Measurements from ENCODE around the gene RASD1.
"Not testable (repeated sequence)": the region's sequence is repeated elsewhere in the genome, so short reads cannot be mapped to it uniquely, and the experiment has no call there.

Gene RASD1

DNA sequence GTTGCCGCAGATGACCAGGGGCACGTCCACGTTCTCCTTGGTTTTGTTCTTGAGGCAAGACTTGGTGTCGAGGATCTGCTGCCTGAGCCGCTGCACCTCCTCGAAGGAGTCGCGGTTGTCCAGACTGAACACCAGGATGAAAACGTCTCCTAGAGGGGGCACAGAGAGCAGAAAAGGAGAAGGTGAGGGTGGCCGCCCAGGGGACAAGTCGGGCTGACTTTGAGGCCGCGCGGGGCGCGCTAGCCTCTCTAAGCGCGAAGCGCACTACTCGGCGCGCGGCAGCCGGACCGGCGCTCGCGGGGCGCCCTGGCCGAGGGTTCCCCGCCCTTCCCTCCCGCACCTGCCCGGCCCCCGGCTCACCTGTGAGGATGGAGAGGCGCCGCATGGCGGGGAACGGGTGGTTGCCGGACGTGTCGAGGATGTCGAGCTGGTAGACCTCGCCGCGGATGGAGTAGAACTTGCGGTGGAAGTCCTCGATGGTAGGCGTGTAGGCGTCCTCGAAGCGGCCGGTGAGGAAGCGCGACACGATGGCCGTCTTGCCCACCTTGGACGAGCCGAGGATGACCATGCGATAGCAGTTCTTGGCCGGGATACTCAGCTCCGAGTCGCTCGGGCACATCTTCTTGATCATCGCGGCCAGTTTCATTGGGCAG is 533 bp downstream of the RASD1 start:
- DNase-seq: no peak

DNA sequence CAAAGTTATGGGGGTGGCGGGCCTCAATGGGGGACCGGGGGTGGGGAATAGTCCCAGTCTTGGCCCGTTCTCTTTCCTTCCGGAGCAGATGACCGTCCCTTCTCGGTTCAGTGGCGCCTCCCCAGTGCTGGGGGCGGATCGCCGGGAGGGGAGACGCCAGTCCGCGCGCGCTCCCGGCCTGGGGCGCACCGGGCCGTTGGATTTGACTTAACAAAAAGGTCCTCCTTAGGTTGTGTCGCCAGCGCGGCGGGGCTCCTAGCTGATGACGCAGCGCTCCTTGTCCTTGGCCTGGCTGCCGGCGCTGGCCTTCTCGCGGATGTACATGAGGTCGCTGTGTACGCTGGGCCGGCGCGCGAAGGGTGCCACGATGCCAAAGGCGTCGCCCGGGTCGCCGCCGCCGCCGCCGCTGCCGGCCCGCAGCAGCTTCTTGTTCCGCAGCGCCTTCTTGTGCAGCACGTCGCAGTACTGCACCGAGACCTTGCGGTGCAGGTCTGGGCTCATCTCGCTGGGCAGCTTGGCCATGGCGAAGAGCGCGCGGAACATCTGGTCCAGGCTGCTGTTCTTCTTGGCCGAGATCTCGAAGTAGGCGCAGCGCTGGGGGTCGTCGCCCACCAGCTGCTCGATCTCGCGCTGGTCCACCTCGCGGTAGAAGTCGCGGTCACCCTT is 1.2 kb downstream of the RASD1 start:
- no peak for DNase-seq

DNA sequence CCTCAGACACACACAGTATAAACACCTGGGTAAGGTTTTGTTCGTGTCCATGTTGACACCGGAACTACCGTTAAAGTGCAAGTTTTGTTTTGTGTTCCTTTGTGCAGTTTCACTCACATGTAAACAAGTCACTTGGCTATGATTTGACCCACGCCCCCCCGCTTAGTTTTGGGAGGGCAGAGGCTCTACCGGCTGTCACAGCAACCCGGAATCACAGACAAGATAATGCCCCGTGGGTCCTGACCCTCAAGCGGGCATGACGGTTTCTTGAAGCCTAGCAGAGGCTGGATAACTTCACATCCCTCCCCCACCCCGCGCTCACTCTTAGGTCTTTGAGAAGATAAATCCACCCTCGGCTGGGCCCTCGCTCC is 1.7 kb downstream of the RASD1 start:
- no peak for DNase-seq

DNA sequence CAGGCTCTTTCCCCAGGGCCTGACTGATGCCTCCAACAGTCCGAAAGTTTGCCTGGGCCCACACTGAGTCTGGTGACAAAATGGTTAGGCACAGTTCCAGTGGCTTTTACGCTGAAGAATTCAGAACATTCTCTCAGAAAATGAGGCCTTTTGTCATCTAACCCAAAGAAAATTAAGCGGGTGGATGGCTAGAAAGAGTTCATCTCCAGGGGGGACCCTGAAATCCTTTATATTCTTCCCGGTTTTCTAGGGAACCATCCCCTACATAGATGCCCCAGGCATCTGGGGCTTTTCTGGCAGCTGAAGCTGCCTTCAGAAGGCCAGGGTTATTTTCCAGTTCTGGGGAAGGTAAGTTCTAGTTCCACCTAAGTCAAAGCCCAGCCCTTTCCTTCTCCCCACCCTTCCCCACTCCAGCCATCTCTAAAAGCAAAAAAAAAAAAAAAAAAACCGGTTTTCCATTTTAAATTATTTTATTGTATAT is 2.2 kb downstream of the RASD1 start:
- no peak for DNase-seq

DNA sequence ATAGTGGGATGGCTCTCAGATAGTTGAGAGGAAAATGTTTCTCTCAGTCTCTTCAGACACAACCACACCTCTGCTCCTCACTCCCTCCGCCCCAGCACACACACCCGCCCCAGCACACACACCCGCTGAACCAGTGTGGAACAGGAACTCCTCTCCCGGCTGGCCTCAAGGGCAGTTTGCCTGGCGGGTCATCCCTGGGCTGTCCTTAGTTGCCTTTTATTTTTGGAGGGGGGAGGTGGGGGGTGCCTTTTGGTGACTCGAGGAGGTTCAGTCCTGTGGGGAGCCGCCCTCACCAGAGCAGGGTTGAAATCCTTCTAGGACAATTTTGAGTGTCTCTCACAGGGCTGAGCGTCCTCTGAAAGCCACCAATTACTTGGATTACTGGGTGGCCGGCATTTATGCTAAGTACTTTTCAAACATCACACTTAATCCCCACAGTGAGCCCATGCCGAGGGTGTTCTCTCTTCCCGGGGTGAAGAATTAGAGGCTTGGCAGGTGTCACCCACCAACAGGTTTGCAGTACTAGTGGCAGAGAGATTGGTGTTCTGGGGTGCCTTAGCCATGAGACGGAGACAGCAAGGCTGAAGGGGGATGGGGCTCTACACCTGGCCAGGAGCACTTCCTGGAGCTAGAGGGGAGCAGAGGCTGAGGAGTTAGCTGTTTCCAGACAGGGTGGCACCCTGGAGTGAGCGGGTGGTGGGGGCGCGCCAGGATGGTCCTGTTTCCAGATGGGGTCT is 2.8 kb downstream of the RASD1 start:
- DNase-seq: no peak

DNA sequence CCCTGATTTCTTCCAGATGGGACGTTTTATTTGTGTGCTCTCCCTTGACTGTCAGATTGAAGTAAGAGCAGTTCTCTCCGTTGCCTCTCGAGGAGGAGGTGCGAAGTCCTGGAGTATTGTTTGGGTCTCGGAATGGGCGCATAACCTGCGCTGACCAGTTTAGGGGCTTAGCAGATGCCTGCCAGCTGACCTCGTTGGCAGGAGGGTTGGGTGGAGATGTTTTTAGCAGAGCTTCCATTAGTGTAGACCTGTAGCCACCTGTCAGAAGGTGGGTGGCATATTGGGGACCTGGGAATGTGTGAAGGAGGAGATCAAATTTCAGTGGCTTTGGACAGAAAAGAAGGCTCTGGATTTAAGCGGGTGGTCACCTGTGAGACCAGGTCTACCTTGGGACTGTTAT is 3.6 kb downstream of the RASD1 start:
- DNase-seq: no peak

DNA sequence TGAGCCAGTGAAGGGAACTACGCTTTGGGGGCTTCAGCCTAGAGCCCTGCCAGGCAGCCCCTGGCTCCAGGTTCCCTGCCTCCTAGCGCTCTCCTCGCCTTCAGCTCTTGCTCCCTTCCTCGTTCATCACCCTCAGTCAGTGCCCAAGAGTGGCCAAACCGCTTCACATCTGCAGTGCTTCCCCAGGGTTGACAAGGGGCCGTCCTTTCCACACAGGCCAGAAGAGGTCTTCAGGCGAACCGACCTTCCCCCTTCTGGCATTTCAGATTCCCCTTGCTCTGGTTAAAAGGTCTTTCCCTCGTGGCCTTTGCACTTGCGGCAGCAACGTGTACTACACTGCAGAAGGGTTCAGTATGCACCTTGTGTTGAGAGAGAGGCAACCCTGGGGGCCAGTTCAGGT is 4.1 kb downstream of the RASD1 start:
- no peak for DNase-seq

DNA sequence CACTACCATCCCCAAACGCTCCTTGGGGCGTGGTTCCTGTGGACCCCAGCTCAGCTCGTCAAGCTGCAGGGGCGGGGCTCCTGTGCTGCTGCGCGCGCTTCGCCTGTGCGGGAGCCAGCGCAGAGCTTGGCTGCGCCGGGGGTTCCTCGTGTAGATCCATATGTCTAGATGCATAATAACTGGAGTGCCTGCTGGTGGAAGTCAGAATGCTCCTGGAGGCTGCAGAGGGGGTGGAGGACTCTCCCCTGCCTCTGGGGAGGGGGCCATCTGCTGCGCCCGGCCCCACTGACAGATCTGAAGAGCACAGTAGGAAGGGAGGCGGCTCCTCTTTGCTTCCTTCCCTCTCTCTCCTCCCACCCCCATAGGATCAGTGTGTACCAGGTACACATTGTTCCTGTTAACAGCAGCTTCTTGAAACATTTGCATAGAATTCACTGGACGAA is 4.6 kb downstream of the RASD1 start:
- no peak for DNase-seq

DNA sequence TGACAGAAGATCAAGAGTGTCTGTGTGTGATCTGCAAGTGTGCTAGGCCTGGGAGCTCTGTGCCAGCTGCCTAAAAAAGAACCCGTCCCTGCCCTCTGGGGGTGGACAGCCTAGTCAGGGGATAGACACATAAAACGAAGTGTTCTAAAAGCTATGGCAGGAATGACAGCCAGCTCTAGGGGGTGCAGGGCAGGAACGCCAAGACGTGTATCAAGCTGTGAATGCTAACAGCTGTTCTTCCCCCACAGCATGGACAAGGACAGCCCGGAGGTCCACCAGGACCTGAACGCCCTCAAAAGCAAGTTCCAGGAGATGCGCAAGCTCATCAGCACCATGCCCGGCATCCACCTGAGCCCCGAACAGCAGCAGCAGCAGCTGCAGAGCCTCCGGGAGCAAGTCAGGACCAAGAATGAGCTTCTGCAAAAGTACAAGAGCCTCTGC is 5.1 kb downstream of the RASD1 start:
- no peak for DNase-seq

DNA sequence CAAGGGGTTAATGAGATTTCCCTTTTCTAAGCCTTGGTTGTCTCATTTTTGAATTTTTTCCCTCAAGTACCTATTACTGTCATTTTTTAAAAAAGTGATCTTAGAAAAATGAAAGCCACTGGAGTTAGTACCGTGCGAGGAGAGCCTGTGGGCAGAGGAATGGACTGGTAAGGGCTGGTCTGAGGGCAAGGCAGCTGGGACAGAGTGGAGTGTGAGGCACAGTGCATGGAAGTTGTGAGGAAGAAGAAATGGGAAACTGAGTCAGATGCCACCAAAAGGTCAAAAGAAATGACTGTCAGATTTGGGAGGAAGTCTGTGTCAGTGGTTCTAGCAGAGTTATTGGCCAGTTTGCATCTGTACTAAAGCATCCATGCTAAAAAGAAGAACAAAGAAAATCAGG is 8.2 kb downstream of the RASD1 start:
- DNase-seq: no peak

DNA sequence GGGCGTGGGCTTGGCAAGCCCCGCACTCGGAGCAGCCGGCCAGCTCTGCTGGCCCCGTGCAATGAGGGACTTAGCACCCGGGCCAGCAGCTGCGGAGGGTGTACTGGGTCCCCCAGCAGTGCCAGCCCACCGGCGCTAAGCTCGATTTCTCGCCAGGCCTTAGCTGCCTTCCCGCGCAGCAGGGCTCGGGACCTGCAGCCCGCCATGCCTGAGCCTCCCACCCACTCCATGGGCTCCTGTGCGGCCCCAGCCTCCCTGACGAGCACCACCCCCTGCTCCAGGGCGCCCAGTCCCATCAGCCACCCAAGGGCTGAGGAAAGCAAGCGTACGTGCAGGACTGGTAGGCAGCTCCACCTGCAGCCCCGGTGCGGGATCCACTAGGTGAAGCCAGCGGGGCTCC is 9.8 kb downstream of the RASD1 start:
- DNase-seq: not testable (repeated sequence)

DNA sequence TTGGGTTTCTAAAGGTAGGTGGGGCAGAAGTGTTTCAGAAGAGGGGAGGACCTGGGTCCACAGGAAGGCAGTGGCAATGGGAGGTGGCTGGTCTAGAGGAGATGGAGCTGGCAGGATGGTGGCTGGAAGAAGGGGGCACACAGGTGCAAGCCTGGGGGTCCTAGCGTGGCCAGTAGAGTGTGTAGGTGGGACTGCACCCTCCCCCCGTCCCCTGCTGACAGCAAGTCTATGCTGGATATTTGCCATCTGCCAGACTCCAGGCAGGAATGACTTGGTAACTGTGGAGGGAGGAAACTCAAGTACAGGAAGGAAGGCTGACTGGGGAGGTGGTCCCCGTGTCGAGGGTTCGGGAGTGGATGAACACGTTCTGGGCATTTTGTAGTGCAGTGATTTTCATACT is 10.8 kb downstream of the RASD1 start:
- no peak for DNase-seq

DNA sequence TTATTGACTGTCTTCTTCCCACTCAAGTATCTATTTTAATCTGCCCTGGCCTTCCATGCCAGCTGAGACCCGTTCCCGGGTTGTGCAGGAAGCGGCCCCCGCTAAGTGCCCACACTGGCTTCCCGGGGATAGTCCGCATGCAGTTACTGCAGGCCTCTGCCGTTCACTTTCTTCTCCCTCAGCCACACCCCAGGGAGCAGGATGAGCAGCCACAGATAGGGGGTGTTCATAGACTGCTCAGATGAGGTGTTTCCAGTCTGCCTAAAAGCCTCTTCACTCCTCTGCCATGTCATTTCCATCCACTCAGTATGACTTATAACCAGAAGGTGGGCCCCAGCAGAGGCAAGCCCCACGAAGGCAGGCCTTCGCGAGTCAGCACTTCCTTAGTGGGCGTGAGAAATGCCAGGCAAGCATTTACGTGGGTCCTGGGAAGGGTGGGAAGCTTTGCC is 11.7 kb downstream of the RASD1 start:
- peak; percentile 42 for DNase-seq

DNA sequence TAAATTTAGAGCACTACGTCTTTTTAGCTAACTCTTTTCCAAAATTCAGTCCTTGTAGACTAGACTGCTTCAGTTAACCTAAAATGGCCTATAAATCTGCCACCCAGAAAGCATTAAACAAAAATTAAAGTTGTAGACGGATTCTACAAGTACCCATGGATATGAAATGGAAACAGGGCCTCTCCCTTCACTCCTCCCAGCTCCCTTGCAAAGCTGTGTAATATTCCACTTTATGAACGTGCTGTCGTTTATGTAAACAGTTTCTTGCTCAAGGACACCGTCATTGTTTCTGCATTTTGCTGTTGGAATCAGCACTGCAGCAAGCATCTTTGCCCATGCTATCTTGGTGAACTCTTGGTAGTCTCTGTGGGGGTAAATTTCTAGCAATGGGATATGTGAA is 14.3 kb downstream of the RASD1 start:
- DNase-seq: no peak

DNA sequence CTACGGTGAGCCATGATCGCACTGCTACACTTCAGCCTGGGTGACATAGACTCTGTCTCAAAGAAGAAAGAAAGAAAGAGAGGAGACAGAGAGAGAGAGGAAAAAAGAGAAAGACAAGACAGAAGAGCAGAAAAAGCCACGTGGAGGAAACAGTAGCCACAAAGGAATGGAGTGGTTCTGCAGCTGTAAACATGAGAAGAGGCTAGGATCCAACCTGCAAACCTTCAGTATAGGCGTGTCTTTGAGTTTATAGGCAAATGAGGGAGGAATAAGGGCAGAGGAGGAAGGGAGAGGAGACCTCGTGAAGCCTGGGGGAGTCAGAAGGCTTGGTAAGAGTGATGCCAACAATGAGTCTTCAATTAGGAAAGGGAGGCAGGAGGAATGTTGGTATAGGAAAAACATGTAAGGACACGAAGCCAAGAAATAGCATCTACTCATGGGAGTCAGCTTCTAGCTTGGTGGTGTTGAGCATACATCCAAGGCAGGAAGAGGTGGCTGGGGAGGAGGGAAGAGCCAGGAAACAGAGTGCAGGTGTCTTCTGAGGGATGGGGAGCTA is 15.5 kb downstream of the RASD1 start:
- DNase-seq: no peak

DNA sequence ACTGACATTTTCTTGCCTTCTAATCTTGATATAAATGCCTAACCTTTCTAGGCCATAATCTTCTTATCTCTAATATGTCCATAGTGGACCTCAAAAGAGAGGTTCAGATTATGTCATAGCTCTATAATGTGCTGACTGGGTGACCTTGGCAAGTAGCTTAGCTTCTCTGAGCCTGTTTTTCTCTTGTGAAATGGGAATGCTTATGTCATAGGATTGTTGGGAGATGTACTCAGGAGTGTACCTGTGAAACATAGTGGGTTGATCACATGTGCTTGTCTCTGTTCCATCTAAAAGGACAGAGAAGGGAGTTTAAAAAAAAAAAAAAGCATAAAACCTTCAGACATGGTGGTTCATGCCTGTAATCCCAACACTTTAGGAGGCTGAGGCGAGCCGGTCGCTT is 17.0 kb downstream of the RASD1 start:
- DNase-seq: no peak

DNA sequence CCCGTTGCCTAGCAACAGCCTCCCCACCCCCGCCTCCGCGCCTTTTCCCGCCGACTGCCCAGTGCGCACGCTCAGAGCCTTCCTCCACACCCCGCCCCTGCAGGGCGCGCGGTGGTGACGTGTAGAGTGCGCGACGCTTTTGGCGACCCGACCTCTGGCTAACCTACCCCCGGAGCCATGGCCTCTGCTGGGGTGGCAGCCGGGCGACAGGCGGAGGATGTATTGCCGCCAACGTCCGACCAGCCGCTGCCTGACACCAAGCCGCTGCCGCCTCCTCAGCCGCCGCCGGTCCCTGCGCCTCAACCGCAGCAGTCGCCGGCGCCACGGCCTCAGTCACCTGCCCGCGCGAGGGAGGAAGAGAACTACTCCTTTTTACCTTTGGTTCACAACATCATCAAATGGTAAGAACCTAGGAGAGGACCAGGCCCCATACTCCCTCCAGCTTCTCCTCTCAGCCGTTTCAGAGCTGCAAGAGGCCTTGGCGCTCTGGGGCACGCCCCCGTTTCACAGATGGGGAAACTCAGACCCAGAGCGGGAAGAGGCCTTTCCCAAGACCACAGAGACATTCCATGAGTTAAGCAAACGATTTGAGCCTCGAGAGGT is 19.2 kb downstream of the RASD1 start, which contains the start of gene MED9:
Gene MED9 (plus strand): TSS at position 136 of the 603 bp plus-strand sequence. CDS start 42 bp downstream, at position 178.
- DNase-seq: peak; percentile 89

DNA sequence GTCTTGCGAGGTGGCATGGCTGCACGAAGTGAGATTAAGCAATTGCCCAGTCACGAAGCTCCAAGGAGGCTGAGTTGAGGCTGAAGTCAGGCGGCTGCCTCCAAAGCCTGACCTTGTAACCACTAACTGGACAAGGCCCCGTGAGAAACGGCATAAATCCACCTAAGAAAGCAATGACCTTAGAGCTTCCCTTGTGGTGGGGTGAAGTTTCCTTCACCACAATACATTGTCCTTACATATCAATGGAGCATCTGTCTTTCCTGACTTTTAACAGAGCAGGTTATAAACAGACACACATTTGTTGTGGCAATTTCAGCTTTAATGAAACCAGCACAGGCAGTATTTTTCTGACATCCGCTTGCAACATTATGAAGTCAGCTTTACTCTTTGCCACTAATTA is 21.9 kb downstream of the RASD1 start:
- no peak for DNase-seq

DNA sequence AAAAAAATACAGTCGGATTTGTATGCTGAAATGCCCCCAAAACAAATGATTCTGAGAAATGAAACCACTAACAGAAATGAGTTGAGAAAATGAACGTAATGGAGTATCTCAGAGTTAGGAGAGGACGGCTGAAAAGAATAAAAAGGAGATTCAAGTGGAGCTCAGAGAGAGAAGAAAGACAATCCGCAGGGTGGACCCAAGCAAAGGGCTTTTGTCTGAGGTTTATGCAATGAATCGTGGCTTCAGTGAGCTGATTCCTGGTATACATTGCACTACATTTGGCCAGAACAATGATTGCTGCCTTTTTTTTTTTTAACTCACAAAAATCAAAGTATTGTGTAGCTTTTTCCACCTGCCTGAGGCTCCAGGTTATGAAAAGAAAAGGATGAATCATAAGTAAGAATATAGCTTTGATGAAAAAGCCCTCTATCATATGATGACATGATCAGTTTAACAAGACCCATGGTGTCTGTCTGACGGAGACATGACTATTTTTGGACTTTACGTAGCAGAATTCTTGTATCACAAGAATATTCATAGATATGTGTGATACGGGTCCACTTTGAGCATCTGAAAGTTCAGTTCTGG is 23.8 kb downstream of the RASD1 start:
- no peak for DNase-seq

DNA sequence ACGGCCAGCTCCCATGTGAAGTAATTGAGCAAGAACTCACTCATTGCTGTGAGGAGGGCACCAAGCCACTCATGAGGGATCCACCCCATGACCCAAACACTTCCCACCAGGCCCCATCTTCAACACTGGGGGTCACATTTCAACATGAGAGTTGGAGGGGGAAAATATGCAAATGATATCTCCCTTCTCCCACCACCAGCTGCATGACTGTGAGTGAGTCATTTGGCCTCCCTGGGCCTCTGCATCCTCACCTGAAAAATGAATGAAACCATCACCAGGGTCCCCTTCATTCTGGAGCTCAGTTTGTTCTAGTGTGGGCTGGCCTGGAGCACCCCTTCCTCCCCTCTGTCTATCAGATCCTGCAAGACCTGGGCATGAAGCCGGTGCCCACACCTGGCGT is 26.2 kb downstream of the RASD1 start:
- DNase-seq: no peak

DNA sequence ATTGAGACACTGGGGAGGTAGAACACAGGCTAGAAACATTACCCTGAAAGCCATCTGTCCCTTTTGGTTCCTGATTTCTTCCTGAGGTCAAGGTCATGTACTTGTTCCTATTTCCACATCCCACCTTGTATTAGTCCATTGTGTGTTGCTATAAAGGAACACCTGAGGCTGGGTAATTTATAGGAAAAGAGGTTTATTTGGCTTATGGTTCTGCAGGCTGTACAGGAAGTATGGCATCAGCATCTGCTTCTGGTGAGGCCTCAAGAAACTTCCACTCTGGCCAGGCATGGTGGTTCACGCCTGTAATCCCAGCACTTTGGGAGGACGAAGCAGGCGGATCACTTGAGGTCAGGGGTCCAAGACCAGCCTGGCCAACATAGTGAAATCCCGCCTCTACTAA is 26.8 kb downstream of the RASD1 start:
- DNase-seq: no peak

DNA sequence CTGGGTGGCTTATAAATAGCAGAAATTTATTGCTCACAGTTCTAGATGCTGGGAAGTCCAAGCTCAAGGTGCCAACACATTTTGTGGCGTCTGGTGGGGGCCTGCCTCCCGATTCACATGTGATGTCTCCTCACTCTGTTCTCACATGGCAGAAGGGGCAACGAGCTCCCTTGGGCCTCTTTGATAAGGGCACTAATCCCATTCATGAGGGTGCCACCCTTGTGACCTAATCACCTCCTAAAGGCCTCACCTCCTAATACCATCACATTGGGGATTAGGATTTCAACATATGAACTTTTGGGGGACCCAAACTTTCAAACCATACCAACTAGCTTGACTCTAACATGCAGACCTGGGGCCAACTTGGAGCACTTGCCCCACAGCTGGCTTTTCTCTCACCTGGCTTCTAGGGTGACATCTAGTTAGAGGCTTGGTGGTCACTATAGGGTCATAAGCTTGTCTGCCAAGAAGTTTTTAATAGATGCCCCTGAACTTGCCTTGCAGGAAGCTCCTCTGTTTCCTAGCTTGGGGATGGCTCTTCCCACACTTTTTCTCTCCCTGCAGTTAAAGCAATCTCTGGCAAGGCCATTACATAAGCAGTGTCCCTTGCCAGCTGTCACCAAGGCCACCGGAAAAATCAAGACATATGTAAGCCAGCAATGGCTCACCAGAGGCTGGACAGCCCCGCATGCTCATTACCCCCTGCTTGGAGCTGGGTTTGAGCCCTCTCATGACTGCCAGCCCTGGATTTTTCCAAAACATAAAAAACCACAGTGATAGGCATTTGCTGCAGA is 27.8 kb downstream of the RASD1 start:
- no peak for DNase-seq

Data from GDM1 (cell line).